SU-DHL-6 (cell line): ENCODE results near the gene TESMIN.

Experiments used
- EZH2phosphoT487 ChIP-seq: fragments of 200-600 bp; sonication (generic), shearing (Covaris generic); conservative IDR thresholded peaks from 2 replicates; pipeline ENCODE4 v1.6.1; 2018; ENCODE audit warnings: mild to moderate bottlenecking, antibody characterized with exemption, low read length, moderate library complexity, mixed read lengths
- TF ChIP-seq, protein P1 (sequence below): fragments of 200-600 bp; sonication (generic); IDR thresholded peaks from one replicate; pipeline ENCODE4 v1.5.1; 2017; ENCODE audit warnings: antibody characterized with exemption, mild to moderate bottlenecking, low read length, moderate library complexity; ENCODE audit not compliant: insufficient read depth, poor library complexity, severe bottlenecking

DNA sequence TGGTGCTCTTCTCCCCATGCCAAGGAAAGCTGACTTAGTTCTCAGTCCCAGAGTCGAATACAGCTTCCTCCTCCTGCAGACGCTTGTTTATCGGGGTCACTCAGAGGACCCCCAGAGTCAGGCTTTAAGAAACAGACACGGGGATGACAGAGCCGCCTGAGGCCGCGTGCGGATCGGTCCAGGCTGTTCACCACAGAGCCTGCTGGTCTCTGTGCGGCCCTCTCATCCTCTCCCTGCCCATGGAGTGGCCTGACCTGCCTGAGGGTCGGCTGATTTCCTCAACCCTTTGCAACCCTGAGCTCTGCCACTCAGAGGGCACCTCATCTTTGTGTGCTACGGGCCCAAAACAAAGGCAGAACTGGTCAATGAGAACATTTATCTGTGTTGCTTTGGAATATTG lies 64.8 kb downstream of the TESMIN start:
- TF ChIP-seq, protein P1, sequence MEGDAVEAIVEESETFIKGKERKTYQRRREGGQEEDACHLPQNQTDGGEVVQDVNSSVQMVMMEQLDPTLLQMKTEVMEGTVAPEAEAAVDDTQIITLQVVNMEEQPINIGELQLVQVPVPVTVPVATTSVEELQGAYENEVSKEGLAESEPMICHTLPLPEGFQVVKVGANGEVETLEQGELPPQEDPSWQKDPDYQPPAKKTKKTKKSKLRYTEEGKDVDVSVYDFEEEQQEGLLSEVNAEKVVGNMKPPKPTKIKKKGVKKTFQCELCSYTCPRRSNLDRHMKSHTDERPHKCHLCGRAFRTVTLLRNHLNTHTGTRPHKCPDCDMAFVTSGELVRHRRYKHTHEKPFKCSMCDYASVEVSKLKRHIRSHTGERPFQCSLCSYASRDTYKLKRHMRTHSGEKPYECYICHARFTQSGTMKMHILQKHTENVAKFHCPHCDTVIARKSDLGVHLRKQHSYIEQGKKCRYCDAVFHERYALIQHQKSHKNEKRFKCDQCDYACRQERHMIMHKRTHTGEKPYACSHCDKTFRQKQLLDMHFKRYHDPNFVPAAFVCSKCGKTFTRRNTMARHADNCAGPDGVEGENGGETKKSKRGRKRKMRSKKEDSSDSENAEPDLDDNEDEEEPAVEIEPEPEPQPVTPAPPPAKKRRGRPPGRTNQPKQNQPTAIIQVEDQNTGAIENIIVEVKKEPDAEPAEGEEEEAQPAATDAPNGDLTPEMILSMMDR, result no peak
- no peak for TF ChIP-seq EZH2phosphoT487
